SU-DHL-6 (cell line): ENCODE data around the gene LAPTM5.

Experiments
- H2AFZ ChIP-seq: fragments of 200-600 bp; sonication (generic); 2 replicates; pipeline ENCODE4 v1.6.1; 2014; ENCODE audit warnings: low read depth, mild to moderate bottlenecking, moderate library complexity, mixed read lengths, antibody characterized with exemption, low read length; ENCODE audit not compliant: severe bottlenecking
- H3F3A ChIP-seq: fragments of 200-600 bp; shearing (Covaris generic); 2 replicates; pipeline ENCODE4 v1.6.0; 2016; ENCODE audit warnings: antibody characterized with exemption, mild to moderate bottlenecking; ENCODE audit not compliant: insufficient read depth
- H3K27ac ChIP-seq: fragments of 200-600 bp; sonication (generic); 2 replicates; pipeline ENCODE4 v1.5.1; 2016; ENCODE audit warnings: low read depth, mild to moderate bottlenecking, low read length, moderate library complexity, mixed read lengths
- H3K27me3 ChIP-seq: fragments of 200-600 bp; sonication (generic), shearing (Covaris generic); 2 replicates; pipeline ENCODE4 v1.6.0; 2014; ENCODE audit warnings: mild to moderate bottlenecking, low read length
- H3K36me3 ChIP-seq: fragments of 200-600 bp; sonication (generic); 2 replicates; pipeline ENCODE4 v1.6.1; 2014; ENCODE audit warnings: mild to moderate bottlenecking, low read length, mixed read lengths
- H3K4me2 ChIP-seq: fragments of 300-600, 200-600 bp; shearing (Covaris generic), sonication (generic); 2 replicates; pipeline ENCODE4 v1.6.0; 2014; ENCODE audit warnings: low read length, low read depth, mild to moderate bottlenecking; ENCODE audit not compliant: poor library complexity, severe bottlenecking
- H3K4me3 ChIP-seq: fragments of 200-600 bp; sonication (generic); 2 replicates; pipeline ENCODE4 v1.5.1; 2014; ENCODE audit warnings: antibody characterized with exemption, low read length, mild to moderate bottlenecking, mixed read lengths; ENCODE audit not compliant: insufficient read depth, poor library complexity, severe bottlenecking
- H3K79me2 ChIP-seq: fragments of 200-600 bp; sonication (generic); 2 replicates; pipeline ENCODE4 v1.6.1; 2014; ENCODE audit warnings: mild to moderate bottlenecking, low read length, moderate library complexity; ENCODE audit not compliant: insufficient read depth
- H3K9ac ChIP-seq: fragments of 200-600 bp; sonication (generic); 2 replicates; pipeline ENCODE4 v1.7.0; 2014; ENCODE audit warnings: mild to moderate bottlenecking, low read length
- H3K9me2 ChIP-seq: fragments of 200-600 bp; sonication (generic); replicated peaks from 2 replicates; pipeline ENCODE4 v1.6.1; 2014; ENCODE audit warnings: low read length; ENCODE audit not compliant: insufficient read depth
- H3K9me3 ChIP-seq: fragments of 200-600 bp; sonication (generic); 2 replicates; pipeline ENCODE4 v1.6.1; 2014; ENCODE audit warnings: low read length, mixed read lengths; ENCODE audit not compliant: insufficient read depth
- H4K20me1 ChIP-seq: fragments of 200-600 bp; sonication (generic); 2 replicates; pipeline ENCODE4 v1.6.1; 2014; ENCODE audit warnings: low read depth, mild to moderate bottlenecking, antibody characterized with exemption, low read length, moderate library complexity, mixed read lengths
- EZH2phosphoT487 ChIP-seq: fragments of 200-600 bp; sonication (generic), shearing (Covaris generic); conservative IDR thresholded peaks from 2 replicates; pipeline ENCODE4 v1.6.1; 2018; ENCODE audit warnings: mild to moderate bottlenecking, antibody characterized with exemption, low read length, moderate library complexity, mixed read lengths
- TF ChIP-seq, protein P1 (sequence below): fragments of 200-600 bp; sonication (generic); IDR thresholded peaks from one replicate; pipeline ENCODE4 v1.5.1; 2017; ENCODE audit warnings: antibody characterized with exemption, mild to moderate bottlenecking, low read length, moderate library complexity; ENCODE audit not compliant: insufficient read depth, poor library complexity, severe bottlenecking

The LAPTM5 gene

DNA sequence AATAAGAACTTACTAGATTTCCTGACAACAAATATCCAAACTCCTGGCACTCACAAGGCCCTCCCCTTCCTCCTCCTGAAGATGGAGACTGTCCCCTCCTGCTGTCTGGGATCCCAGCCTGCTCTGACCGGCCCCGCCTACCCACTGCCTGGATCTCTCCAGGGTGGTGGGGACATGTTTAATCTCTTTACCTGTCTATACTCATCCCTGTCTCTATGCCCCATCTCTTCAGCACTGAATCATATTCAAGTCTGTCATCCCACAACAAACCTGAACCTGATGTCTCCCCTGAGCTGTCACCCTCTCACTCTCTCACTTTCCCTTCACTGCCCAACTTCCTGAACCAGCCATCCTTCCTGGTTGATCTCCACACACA lies 56.3 kb downstream of the LAPTM5 start:
- Histone ChIP-seq H2AFZ (no peak overlapping the region), H3K27ac (no peak overlapping the region), H3K9ac (no peak overlapping the region), H3F3A (no peaks in the 10 kb centered on the region), H3K79me2 (no peaks in the 10 kb centered on the region), H4K20me1 (no peaks in the 10 kb centered on the region), H3K9me3 (no peaks in the 10 kb centered on the region), H3K27me3 (no peaks in the 10 kb centered on the region), H3K9me2 (no peaks in the 10 kb centered on the region), H3K4me3 (no peak overlapping the region), H3K36me3 (no peaks in the 10 kb centered on the region), H3K4me2 (no peak overlapping the region)
- TF ChIP-seq, protein P1, sequence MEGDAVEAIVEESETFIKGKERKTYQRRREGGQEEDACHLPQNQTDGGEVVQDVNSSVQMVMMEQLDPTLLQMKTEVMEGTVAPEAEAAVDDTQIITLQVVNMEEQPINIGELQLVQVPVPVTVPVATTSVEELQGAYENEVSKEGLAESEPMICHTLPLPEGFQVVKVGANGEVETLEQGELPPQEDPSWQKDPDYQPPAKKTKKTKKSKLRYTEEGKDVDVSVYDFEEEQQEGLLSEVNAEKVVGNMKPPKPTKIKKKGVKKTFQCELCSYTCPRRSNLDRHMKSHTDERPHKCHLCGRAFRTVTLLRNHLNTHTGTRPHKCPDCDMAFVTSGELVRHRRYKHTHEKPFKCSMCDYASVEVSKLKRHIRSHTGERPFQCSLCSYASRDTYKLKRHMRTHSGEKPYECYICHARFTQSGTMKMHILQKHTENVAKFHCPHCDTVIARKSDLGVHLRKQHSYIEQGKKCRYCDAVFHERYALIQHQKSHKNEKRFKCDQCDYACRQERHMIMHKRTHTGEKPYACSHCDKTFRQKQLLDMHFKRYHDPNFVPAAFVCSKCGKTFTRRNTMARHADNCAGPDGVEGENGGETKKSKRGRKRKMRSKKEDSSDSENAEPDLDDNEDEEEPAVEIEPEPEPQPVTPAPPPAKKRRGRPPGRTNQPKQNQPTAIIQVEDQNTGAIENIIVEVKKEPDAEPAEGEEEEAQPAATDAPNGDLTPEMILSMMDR, result no peak
- no peak for TF ChIP-seq EZH2phosphoT487

DNA sequence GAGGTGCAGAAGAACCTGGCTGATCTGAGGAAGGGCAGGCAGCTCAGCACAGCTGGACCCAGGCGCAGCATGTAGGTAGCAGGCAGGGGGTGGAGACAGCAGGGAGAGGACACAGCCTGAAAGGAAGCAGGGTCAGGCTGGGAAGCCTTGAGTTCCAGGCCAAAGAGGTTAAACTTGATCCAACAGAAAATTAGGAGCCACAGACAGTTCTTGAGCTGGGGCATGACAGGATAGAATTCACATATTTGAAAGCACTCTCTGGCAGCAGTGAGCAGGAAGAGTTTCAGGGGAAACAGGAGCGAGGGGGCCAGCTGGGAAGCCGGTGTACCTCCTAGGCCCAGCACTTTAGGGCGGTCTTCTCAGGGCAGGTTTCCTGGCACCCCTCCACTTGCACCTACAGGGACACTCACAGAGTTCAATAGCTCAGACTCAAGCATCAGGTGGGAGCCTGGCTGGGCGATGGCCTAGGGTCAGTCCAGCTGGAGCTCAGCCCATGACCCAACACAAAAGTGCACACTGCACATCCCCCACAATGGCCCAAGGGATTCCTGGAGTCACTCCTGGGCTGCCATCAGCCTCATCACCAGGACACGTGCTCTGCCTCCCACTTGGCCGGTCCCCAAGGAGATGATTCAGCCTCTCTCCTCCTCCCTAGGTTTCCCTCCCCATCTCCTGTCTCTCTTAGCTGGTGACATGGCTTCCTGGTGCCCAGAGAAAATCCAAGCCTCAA lies 56.9 kb downstream of the LAPTM5 start:
- H3K27me3 ChIP-seq, result no peaks in the 10 kb centered on the region
- no peaks in the 10 kb centered on the region for H3K79me2 ChIP-seq
- no peaks in the 10 kb centered on the region for H3K36me3 ChIP-seq
- no peak overlapping the region for H3K4me3 ChIP-seq
- no peak overlapping the region for H3K27ac ChIP-seq
- H3K4me2 ChIP-seq, result no peak overlapping the region
- TF ChIP-seq, protein P1, result no peak
- TF ChIP-seq EZH2phosphoT487, result no peak
- H2AFZ ChIP-seq, result no peak overlapping the region
- no peak overlapping the region for H3K9ac ChIP-seq
- H3F3A ChIP-seq, result no peaks in the 10 kb centered on the region
- no peaks in the 10 kb centered on the region for H3K9me3 ChIP-seq
- no peaks in the 10 kb centered on the region for H3K9me2 ChIP-seq
- no peaks in the 10 kb centered on the region for H4K20me1 ChIP-seq

DNA sequence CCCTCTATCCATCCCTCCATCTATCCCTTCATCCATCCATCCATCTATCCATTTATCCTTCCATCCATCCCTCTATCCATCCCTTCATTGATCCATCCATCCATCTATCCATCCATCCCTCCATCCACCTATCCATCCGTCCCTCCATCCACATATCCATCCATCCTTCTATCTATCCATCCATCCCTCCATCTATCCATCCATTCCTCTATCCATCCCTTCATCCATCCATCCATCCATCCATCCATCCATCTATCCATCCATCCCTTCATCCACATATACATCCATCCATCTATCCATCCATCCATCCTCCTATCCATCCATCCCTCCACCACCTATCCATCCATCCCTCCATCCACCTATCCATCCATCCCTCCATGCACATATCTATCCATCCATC lies 57.8 kb downstream of the LAPTM5 start:
- Histone ChIP-seq H3K4me2 (no peak overlapping the region), H4K20me1 (no peaks in the 10 kb centered on the region), H3F3A (no peaks in the 10 kb centered on the region), H3K9me3 (no peaks in the 10 kb centered on the region), H3K27me3 (no peaks in the 10 kb centered on the region), H3K9ac (no peak overlapping the region), H3K27ac (no peak overlapping the region), H3K9me2 (no peaks in the 10 kb centered on the region), H3K79me2 (no peaks in the 10 kb centered on the region), H3K36me3 (no peaks in the 10 kb centered on the region), H3K4me3 (no peak overlapping the region), H2AFZ (no peak overlapping the region)
- TF ChIP-seq, protein P1, result no peak
- TF ChIP-seq EZH2phosphoT487, result no peak
